Mesothelial cell of epicardium (in vitro differentiated cells): ENCODE data around the gene BTD. TPM values are rescaled to one million over a fixed set of nuclear protein-coding genes. Genes with fewer than 3 reads are reported as not detected.

Experiments used
- DNase-seq, 2 experiments: peaks; one replicate each; pipeline ENCODE4 v3.0.0; 2021; ENCODE audit warnings: low spot score in 2 of 2; ENCODE audit not compliant: unreplicated experiment in 2 of 2
- H3K27ac Mint-ChIP-seq: 2 replicates; pipeline ENCODE4 v1.8.0; 2021; ENCODE audit warnings: mixed read lengths
- H3K27me3 Mint-ChIP-seq: 2 replicates; pipeline ENCODE4 v1.8.0; 2021; ENCODE audit warnings: low read depth, mixed read lengths
- H3K36me3 Mint-ChIP-seq: 2 replicates; pipeline ENCODE4 v1.8.0; 2021; ENCODE audit warnings: mixed read lengths
- H3K4me1 Mint-ChIP-seq: 2 replicates; pipeline ENCODE4 v1.8.0; 2021; ENCODE audit warnings: mixed read lengths
- H3K4me3 Mint-ChIP-seq: 2 replicates; pipeline ENCODE4 v1.8.0; 2021; ENCODE audit warnings: mild to moderate bottlenecking, moderate library complexity, mixed read lengths
- H3K9me3 Mint-ChIP-seq: 2 replicates; pipeline ENCODE4 v1.8.0; 2021; ENCODE audit warnings: mixed read lengths
- total RNA-seq: library from RNA; stranded (reverse); gene quantifications from 3 replicates; pipeline ENCODE4 v1.2.1, GENCODE V29; 2021
- TF ChIP-seq, protein P1 (sequence below): fragments of 200-600 bp; sonication (generic); IDR thresholded peaks from one replicate; pipeline ENCODE4 v1.5.0; 2021; ENCODE audit warnings: antibody characterized with exemption; ENCODE audit not compliant: unreplicated experiment

Gene BTD
- total RNA-seq, 1 donor from 2014 or later, result 12.5 TPM

DNA sequence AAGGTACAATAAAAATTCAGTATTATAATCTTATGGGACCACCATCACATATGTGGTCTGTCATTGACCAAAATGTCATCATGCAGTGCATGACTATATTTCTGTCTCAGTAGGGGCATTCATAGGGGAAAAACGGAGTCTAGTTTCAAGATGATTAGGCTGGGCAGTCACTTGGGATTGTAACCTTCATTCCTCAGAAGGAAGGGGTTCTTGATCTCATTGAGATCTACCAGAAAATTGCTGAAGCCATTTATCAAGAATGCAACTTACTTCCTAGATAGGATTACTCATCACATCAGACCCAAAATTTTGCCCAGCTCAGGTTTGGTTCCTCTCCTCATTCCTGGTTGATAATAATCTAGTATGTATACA lies 37.3 kb downstream of the BTD start:
- no peaks in the 10 kb centered on the region for H3K27me3 Mint-ChIP-seq
- no peaks in the 10 kb centered on the region for H3K9me3 Mint-ChIP-seq
- TF ChIP-seq, protein P1, sequence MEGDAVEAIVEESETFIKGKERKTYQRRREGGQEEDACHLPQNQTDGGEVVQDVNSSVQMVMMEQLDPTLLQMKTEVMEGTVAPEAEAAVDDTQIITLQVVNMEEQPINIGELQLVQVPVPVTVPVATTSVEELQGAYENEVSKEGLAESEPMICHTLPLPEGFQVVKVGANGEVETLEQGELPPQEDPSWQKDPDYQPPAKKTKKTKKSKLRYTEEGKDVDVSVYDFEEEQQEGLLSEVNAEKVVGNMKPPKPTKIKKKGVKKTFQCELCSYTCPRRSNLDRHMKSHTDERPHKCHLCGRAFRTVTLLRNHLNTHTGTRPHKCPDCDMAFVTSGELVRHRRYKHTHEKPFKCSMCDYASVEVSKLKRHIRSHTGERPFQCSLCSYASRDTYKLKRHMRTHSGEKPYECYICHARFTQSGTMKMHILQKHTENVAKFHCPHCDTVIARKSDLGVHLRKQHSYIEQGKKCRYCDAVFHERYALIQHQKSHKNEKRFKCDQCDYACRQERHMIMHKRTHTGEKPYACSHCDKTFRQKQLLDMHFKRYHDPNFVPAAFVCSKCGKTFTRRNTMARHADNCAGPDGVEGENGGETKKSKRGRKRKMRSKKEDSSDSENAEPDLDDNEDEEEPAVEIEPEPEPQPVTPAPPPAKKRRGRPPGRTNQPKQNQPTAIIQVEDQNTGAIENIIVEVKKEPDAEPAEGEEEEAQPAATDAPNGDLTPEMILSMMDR, result no peak
- peaks cover 2% of the 10 kb centered on the region for H3K36me3 Mint-ChIP-seq
- DNase-seq, result no peak
- H3K4me3 Mint-ChIP-seq, result no peak overlapping the region
- H3K4me1 Mint-ChIP-seq, result peaks cover 32% of the 10 kb centered on the region
- H3K27ac Mint-ChIP-seq, result no peak overlapping the region

DNA sequence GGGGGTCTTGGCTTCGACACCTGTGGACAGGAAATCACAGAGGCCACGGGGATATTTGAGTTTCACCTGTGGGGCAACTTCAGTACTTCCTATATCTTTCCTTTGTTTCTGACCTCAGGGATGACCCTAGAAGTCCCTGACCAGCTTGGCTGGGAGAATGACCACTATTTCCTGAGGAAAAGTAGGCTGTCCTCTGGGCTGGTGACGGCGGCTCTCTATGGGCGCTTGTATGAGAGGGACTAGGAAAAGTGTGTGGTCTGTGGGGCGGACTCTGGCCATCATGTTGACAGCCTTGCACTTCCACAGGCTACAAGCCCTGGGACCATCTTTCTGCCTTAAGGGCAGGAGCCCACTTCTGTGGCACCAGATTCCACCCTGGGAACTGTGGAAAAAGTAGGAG lies 43.7 kb downstream of the BTD start:
- Mint-ChIP-seq H3K27me3 (no peaks in the 10 kb centered on the region), H3K4me3 (no peak overlapping the region), H3K27ac (peak overlapping the region; percentile 90), H3K36me3 (peaks cover 2% of the 10 kb centered on the region), H3K4me1 (peaks cover 31% of the 10 kb centered on the region), H3K9me3 (no peaks in the 10 kb centered on the region)
- DNase-seq, result no peak
- TF ChIP-seq, protein P1, result no peak

- Mint-ChIP-seq H3K36me3 (peaks cover 2% of the 10 kb centered on the region), H3K4me1 (peaks cover 31% of the 10 kb centered on the region), H3K9me3 (no peaks in the 10 kb centered on the region), H3K27me3 (no peaks in the 10 kb centered on the region), H3K27ac (peak overlapping the region; percentile 90), H3K4me3 (no peak overlapping the region)
- TF ChIP-seq, protein P1, result no peak
- DNase-seq, result peak; percentile 44 to 82
Observed at GRCh38 chr3:15645740-15646501, 44.4 kb downstream of the BTD start.

DNA sequence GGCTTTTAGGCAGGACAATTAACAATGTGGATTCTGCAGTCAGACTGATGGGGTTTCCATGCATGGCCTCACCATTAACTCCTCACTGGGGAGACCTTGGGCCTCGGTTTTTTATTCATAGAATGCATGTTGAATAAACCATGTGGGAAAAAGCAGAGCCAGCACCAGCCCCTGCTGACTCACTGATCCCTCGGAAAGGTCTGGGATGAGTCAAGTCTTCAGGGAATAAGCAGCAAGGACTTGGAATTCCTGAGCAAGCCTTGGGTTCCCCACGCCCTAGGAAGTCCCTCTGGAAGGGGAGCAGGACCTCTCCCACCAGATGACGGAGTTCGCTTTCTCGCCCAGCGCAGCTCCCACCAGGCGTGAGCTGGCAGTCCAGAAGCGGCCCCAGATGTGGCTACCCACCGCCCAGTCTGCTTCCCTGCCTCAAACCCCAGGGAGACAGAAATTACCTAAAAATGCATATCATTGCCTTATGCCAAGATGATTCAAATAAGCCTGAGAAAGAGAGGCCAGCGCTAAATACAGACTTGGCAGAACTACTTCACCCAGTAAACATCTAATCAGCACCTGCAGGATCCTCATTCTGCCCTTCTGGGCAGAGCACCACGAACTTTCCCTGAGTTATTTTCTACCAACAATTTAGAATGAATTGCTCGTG lies 45.4 kb downstream of the BTD start:
- H3K9me3 Mint-ChIP-seq, result no peaks in the 10 kb centered on the region
- TF ChIP-seq, protein P1, result no peak
- DNase-seq, result no peak
- H3K27ac Mint-ChIP-seq, result peak overlapping the region; percentile 82
- H3K27me3 Mint-ChIP-seq, result no peaks in the 10 kb centered on the region
- peaks cover 2% of the 10 kb centered on the region for H3K36me3 Mint-ChIP-seq
- peaks cover 31% of the 10 kb centered on the region for H3K4me1 Mint-ChIP-seq
- no peak overlapping the region for H3K4me3 Mint-ChIP-seq

DNA sequence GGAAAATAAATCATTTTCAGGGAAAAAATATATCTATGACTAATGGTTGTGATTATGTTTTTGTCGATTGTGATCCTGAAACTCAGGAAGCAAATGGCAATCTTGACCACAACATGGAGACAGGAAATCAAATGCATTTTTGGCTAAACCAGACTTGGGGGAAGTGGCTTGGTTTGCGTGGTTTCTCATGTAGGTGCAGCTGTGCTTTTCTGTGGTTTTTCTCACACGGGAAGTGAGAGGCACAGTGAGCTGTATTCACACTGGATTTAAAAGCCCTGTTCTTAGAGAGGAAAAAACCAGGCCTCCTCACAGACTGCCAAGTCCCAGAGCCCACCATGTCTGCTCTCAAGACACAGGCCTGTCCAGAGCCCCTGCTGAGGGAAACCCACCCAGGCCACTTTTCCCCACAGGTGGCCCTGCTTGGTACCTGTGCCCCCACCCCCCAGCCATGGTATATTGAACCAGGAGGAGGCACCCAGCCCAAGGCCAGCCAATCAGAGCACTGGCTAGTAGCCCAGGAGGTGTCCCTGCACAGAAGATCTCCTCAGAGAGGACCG lies 46.1 kb downstream of the BTD start:
- DNase-seq, result no peak
- H3K27ac Mint-ChIP-seq, result peak overlapping the region; percentile 82
- TF ChIP-seq, protein P1, result no peak
- no peaks in the 10 kb centered on the region for H3K9me3 Mint-ChIP-seq
- H3K4me3 Mint-ChIP-seq, result no peak overlapping the region
- H3K36me3 Mint-ChIP-seq, result peaks cover 2% of the 10 kb centered on the region
- H3K4me1 Mint-ChIP-seq, result peaks cover 31% of the 10 kb centered on the region
- H3K27me3 Mint-ChIP-seq, result no peaks in the 10 kb centered on the region
